Testis (tissue), 2 donors: ENCODE data around the gene QPRT.
"Not testable (repeated sequence)": the region's sequence is repeated elsewhere in the genome, so short reads cannot be mapped to it uniquely, and the experiment has no call there.

Experiments used
- POLR2A ChIP-seq: fragments of 450-650 bp; IDR thresholded peaks from one replicate; pipeline ENCODE4 v1.6.1; 2017; ENCODE audit warnings: antibody characterized with exemption, mild to moderate bottlenecking, moderate library complexity
- TF ChIP-seq, protein P1 (sequence below), 3 experiments: fragments of 450-650 bp in 2 of 3; fragments of 200-600 bp in 1 of 3; sonication (generic) in 1 of 3; IDR thresholded peaks; one replicate each; pipeline ENCODE4 v1.5.1; 2016 to 2019; ENCODE audit warnings: antibody characterized with exemption in 3 of 3, mild to moderate bottlenecking in 2 of 3, moderate library complexity in 1 of 3

DNA sequence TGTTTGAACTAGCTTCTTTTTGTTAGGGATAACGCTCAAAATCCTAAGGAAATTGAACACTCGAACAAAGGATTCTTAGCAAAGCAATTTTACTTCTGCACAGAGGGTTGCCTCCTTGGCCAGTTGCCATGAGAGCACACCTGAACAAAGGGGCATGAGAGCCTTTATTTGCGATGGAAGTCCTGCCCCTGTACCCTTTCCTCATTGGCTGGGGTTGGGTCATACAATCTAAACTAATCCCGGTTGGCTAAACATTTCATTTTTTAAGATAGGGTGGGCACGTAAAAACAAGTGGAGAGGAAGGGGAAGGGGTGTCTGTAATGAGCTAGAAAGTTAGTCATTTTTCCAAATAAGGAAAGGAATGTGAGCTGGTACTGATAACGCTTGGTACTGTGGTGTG lies 30.7 kb downstream of the QPRT start:
- TF ChIP-seq POLR2A, result not testable (repeated sequence)
- TF ChIP-seq, protein P1, sequence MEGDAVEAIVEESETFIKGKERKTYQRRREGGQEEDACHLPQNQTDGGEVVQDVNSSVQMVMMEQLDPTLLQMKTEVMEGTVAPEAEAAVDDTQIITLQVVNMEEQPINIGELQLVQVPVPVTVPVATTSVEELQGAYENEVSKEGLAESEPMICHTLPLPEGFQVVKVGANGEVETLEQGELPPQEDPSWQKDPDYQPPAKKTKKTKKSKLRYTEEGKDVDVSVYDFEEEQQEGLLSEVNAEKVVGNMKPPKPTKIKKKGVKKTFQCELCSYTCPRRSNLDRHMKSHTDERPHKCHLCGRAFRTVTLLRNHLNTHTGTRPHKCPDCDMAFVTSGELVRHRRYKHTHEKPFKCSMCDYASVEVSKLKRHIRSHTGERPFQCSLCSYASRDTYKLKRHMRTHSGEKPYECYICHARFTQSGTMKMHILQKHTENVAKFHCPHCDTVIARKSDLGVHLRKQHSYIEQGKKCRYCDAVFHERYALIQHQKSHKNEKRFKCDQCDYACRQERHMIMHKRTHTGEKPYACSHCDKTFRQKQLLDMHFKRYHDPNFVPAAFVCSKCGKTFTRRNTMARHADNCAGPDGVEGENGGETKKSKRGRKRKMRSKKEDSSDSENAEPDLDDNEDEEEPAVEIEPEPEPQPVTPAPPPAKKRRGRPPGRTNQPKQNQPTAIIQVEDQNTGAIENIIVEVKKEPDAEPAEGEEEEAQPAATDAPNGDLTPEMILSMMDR (IDR thresholded peaks at IDR 0.05), result not testable (repeated sequence)
